ENCODE data around the gene TMEM140. TPM values are rescaled to one million over a fixed set of nuclear protein-coding genes. Genes with fewer than 3 reads are reported as not detected.
A peak's percentile ranks its signal among the peaks of the same experiment; 100 is the strongest.

The TMEM140 gene
- total and polyA plus RNA-seq, 9 of the 15 experiments (the other 6 are each of a cell fraction or from before 2014, with no cell fraction given), result 0.03 to 0.82 (median 0.23) TPM

- TF ChIP-seq LEF1 (IDR thresholded peaks at IDR 0.05) (peak; percentile 85), MAFK (IDR thresholded peaks at IDR 0.05; ENCODE audit: low read length) (peak; percentile 96), MYC (IDR thresholded peaks at IDR 0.05; ENCODE audit: low read depth, low read length) (peak; percentile 68), MYC (CRISPR knock-in tag; IDR thresholded peaks at IDR 0.05; ENCODE audit: borderline replicate concordance, low read depth) (no peak; the same call in 1 of the 2 replicates), ETV6 (IDR thresholded peaks at IDR 0.05; ENCODE audit: borderline replicate concordance in 1 of 2, low read depth in 2 of 2, low read length in 1 of 2) (peak in 1 of 2 experiments; percentile 89; a peak in 2 of 4 replicates), ETV6 (CRISPR knock-in tag; IDR thresholded peaks at IDR 0.05; ENCODE audit: borderline replicate concordance) (no peak), POLR2H (tag; IDR thresholded peaks at IDR 0.05; ENCODE audit: low read depth) (peak; percentile 77), C11orf30 (IDR thresholded peaks at IDR 0.05; ENCODE audit: low read depth) (peak; percentile 97), MEF2D (tag; conservative IDR thresholded peaks at IDR 0.05; ENCODE audit: low read depth) (peak; percentile 91), SRF (CRISPR knock-in tag; IDR thresholded peaks at IDR 0.05) (no peak), RAD51 (IDR thresholded peaks at IDR 0.05; ENCODE audit: borderline replicate concordance, low read depth) (peak; percentile 37; the same call in 1 of the 2 replicates), THRAP3 (IDR thresholded peaks at IDR 0.05; ENCODE audit: borderline replicate concordance) (peak; percentile 64; the same call in 1 of the 2 replicates), MLX (CRISPR knock-in tag; conservative IDR thresholded peaks at IDR 0.05) (no peak), ATF3 (IDR thresholded peaks at IDR 0.05) (peak; percentile 79), ATF3 (CRISPR knock-in tag; conservative IDR thresholded peaks at IDR 0.05) (no peak), MTA1 (IDR thresholded peaks at IDR 0.05; ENCODE audit: borderline replicate concordance) (peak; percentile 55; the same call in 1 of the 2 replicates), ZNF766 (CRISPR knock-in tag; conservative IDR thresholded peaks at IDR 0.05) (peak; percentile 65; the same call in 1 of the 2 replicates), MBD2 (IDR thresholded peaks at IDR 0.05; ENCODE audit: borderline replicate concordance, low read depth) (peak; percentile 44; the same call in 1 of the 2 replicates), THAP7 (CRISPR knock-in tag; IDR thresholded peaks at IDR 0.05) (no peak), BRD4 (IDR thresholded peaks at IDR 0.05) (0 out of 2 replicates have a peak, but pooled peaks have one; percentile 62), MYNN (IDR thresholded peaks at IDR 0.05) (peak; percentile 75), MYNN (CRISPR knock-in tag; IDR thresholded peaks at IDR 0.05) (no peak), BACH1 (tag; IDR thresholded peaks at IDR 0.05) (peak; percentile 97), CREBBP (IDR thresholded peaks at IDR 0.05; ENCODE audit: low read depth, low read length) (no peak), POLR2AphosphoS5 (IDR thresholded peaks at IDR 0.05; ENCODE audit: control insufficient read depth, insufficient read depth, low read depth, low read length) (0 out of 2 replicates have a peak, but pooled peaks have one; percentile 31), PKNOX1 (IDR thresholded peaks at IDR 0.05) (peak; percentile 52; the same call in 1 of the 2 replicates), ZNF583 (CRISPR knock-in tag; IDR thresholded peaks at IDR 0.05) (0 out of 2 replicates have a peak, but pooled peaks have one; percentile 40)
Measured at GRCh38 chr7:135160098-135160857, 12.4 kb downstream of the TMEM140 start (continued).

Measured in K562 (cell line).